Keratinocyte (primary cell): ENCODE results near the gene TRAF3.

Experiments used
- EZH2 ChIP-seq: IDR thresholded peaks from one replicate; pipeline ENCODE4 v1.6.1; 2012; ENCODE audit warnings: inconsistent platforms, mild to moderate bottlenecking, low read length, moderate library complexity
- TF ChIP-seq, protein P1 (sequence below), 3 experiments: IDR thresholded peaks in 1 of 3; conservative IDR thresholded peaks in 1 of 3; optimal IDR thresholded peaks in 1 of 3; 2 replicates in 2 of 3; 3 replicates in 1 of 3; pipeline versions ENCODE3 to v1.5.1; 2011; ENCODE audit warnings: low read length in 3 of 3, mild to moderate bottlenecking in 3 of 3, moderate library complexity in 2 of 3, control low read depth in 1 of 3, inconsistent platforms in 1 of 3; ENCODE audit not compliant: insufficient read depth in 2 of 3; ENCODE audit errors: extremely low read depth in 1 of 3

- TF ChIP-seq, protein P1, sequence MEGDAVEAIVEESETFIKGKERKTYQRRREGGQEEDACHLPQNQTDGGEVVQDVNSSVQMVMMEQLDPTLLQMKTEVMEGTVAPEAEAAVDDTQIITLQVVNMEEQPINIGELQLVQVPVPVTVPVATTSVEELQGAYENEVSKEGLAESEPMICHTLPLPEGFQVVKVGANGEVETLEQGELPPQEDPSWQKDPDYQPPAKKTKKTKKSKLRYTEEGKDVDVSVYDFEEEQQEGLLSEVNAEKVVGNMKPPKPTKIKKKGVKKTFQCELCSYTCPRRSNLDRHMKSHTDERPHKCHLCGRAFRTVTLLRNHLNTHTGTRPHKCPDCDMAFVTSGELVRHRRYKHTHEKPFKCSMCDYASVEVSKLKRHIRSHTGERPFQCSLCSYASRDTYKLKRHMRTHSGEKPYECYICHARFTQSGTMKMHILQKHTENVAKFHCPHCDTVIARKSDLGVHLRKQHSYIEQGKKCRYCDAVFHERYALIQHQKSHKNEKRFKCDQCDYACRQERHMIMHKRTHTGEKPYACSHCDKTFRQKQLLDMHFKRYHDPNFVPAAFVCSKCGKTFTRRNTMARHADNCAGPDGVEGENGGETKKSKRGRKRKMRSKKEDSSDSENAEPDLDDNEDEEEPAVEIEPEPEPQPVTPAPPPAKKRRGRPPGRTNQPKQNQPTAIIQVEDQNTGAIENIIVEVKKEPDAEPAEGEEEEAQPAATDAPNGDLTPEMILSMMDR (optimal IDR thresholded peaks at IDR 0.05 in 1 of 3, IDR thresholded peaks at IDR 0.05 in 1 of 3, conservative IDR thresholded peaks at IDR 0.05 in 1 of 3; ENCODE audit: extremely low read depth in 1 of 3, insufficient read depth in 2 of 3, low read length in 3 of 3): no peak
- TF ChIP-seq EZH2: no peak
Measured at GRCh38 chr14:102927878-102928411, 150.7 kb downstream of the TRAF3 start.
